Activated CD4-positive, alpha-beta T cell treated with anti-CD3 and anti-CD28 coated beads, Interleukin-2, amount 10 ng/mL, durations not matched to agents 24 days and 14 days (primary cell): ENCODE measurements around the gene CIAO2B. TPM values are rescaled to one million over a fixed set of nuclear protein-coding genes. Genes with fewer than 3 reads are reported as not detected.
"Not testable (repeated sequence)": the region's sequence is repeated elsewhere in the genome, so short reads cannot be mapped to it uniquely, and the experiment has no call there.

ENCODE experiments used
- DNase-seq: peaks from one replicate; pipeline ENCODE4 v3.0.0; 2022
- H3K27ac Mint-ChIP-seq: one replicate; pipeline ENCODE4 v1.8.0; 2022; ENCODE audit warnings: mild to moderate bottlenecking, mixed read lengths
- H3K27me3 Mint-ChIP-seq: one replicate; pipeline ENCODE4 v1.8.0; 2022; ENCODE audit warnings: mixed read lengths
- H3K36me3 Mint-ChIP-seq: one replicate; pipeline ENCODE4 v1.8.0; 2022; ENCODE audit warnings: low read depth, mild to moderate bottlenecking, mixed read lengths
- H3K4me1 Mint-ChIP-seq: one replicate; pipeline ENCODE4 v1.8.0; 2021; ENCODE audit warnings: mixed read lengths
- H3K4me3 Mint-ChIP-seq: one replicate; pipeline ENCODE4 v1.8.0; 2022; ENCODE audit warnings: mild to moderate bottlenecking, moderate library complexity, mixed read lengths
- H3K9me3 Mint-ChIP-seq: one replicate; pipeline ENCODE4 v1.8.0; 2021; ENCODE audit warnings: mixed read lengths
- intact Hi-C: fragments of 100-400 bp; cut with micrococcal nuclease; formaldehyde crosslinking; loops from one replicate; pipeline ENCODE4 v1.15.1; 2023
- total RNA-seq: library from RNA; stranded (reverse); gene quantifications from 2 replicates; pipeline ENCODE4 v1.2.3, GENCODE V29; 2022

The CIAO2B gene
- total RNA-seq, 1 donor from 2014 or later = 176 TPM

GRCh38 chr16:66939366-66939765 lies 5.2 kb upstream of the CIAO2B start:
- no peak overlapping the region for H3K4me3 Mint-ChIP-seq
- DNase-seq = no peak
- H3K9me3 Mint-ChIP-seq = no peaks in the 10 kb centered on the region
- no peak overlapping the region for H3K27ac Mint-ChIP-seq
- intact Hi-C loops = no loop called here
- H3K4me1 Mint-ChIP-seq = peaks cover 21% of the 10 kb centered on the region
- H3K27me3 Mint-ChIP-seq = no peaks in the 10 kb centered on the region
- peaks cover 36% of the 10 kb centered on the region for H3K36me3 Mint-ChIP-seq

- DNase-seq = no peak
- Mint-ChIP-seq H3K36me3 (peaks cover 47% of the 10 kb centered on the region), H3K4me1 (peaks cover 34% of the 10 kb centered on the region), H3K9me3 (no peaks in the 10 kb centered on the region), H3K27ac (no peak overlapping the region), H3K27me3 (no peaks in the 10 kb centered on the region), H3K4me3 (no peak overlapping the region)
- intact Hi-C loops = no loop called here
Observed at GRCh38 chr16:66937725-66938337, 3.6 kb upstream of the CIAO2B start.

- Mint-ChIP-seq H3K27me3 (no peaks in the 10 kb centered on the region), H3K4me1 (peaks cover 40% of the 10 kb centered on the region), H3K36me3 (peaks cover 46% of the 10 kb centered on the region), H3K9me3 (no peaks in the 10 kb centered on the region), H3K27ac (peak overlapping the region; percentile 53), H3K4me3 (peak overlapping the region; percentile 99)
- DNase-seq = no peak
- intact Hi-C loops = no loop called here
Observed at GRCh38 chr16:66936889-66937554, 2.8 kb upstream of the CIAO2B start.

GRCh38 chr16:66936462-66936861 lies 2.3 kb upstream of the CIAO2B start:
- peak overlapping the region; percentile 53 for H3K27ac Mint-ChIP-seq
- H3K36me3 Mint-ChIP-seq = peaks cover 47% of the 10 kb centered on the region
- H3K4me3 Mint-ChIP-seq = peak overlapping the region; percentile 99
- H3K4me1 Mint-ChIP-seq = peaks cover 43% of the 10 kb centered on the region
- intact Hi-C loops = no loop called here
- no peak for DNase-seq
- no peaks in the 10 kb centered on the region for H3K27me3 Mint-ChIP-seq
- H3K9me3 Mint-ChIP-seq = no peaks in the 10 kb centered on the region

GRCh38 chr16:66935314-66936011 lies 1.3 kb upstream of the CIAO2B start, which contains the start of gene CES2:
CES2 (plus strand) TSS chr16:66935516; CDS start chr16:66935636, 120 bp downstream.
- H3K36me3 Mint-ChIP-seq = peaks cover 46% of the 10 kb centered on the region
- intact Hi-C loops = loop anchor here (2.0 kb wide), 1 partner anchor 105 kb away; the partner anchor contains the start of gene NAE1
- H3K4me3 Mint-ChIP-seq = peak within 1 kb of the TSS; percentile 99
- no peak for DNase-seq
- peaks cover 43% of the 10 kb centered on the region for H3K4me1 Mint-ChIP-seq
- H3K27me3 Mint-ChIP-seq = no peaks in the 10 kb centered on the region
- H3K27ac Mint-ChIP-seq = peak within 1 kb of the TSS; percentile 98
- H3K9me3 Mint-ChIP-seq = no peaks in the 10 kb centered on the region

- Mint-ChIP-seq H3K36me3 (peaks cover 45% of the 10 kb centered on the region), H3K4me3 (peak overlapping the region; percentile 99), H3K4me1 (peaks cover 43% of the 10 kb centered on the region), H3K27ac (peak overlapping the region; percentile 98)
- H3K9me3 Mint-ChIP-seq, DNase-seq, H3K27me3 Mint-ChIP-seq: not testable (repeated sequence)
- intact Hi-C loops = loop anchor here (2.0 kb wide), 1 partner anchor 104 kb away; the partner anchor contains the start of gene NAE1
Observed at GRCh38 chr16:66934839-66935313, 674 bp upstream of the CIAO2B start.

- Mint-ChIP-seq H3K27ac (peak overlapping the region; percentile 98), H3K9me3 (no peaks in the 10 kb centered on the region), H3K4me3 (peak overlapping the region; percentile 99), H3K4me1 (peaks cover 43% of the 10 kb centered on the region), H3K36me3 (peaks cover 40% of the 10 kb centered on the region), H3K27me3 (no peaks in the 10 kb centered on the region)
- intact Hi-C loops = loop anchor here (2.0 kb wide), 1 partner anchor 103 kb away; the partner anchor contains the start of gene NAE1
- no peak for DNase-seq
Observed at GRCh38 chr16:66933776-66934137, 445 bp downstream of the CIAO2B start.

- Mint-ChIP-seq H3K27ac (peak overlapping the region; percentile 34), H3K27me3 (no peaks in the 10 kb centered on the region), H3K9me3 (no peaks in the 10 kb centered on the region), H3K36me3 (peaks cover 33% of the 10 kb centered on the region), H3K4me3 (peak overlapping the region; percentile 99), H3K4me1 (peaks cover 50% of the 10 kb centered on the region)
- no peak for DNase-seq
- intact Hi-C loops = no loop called here
Observed at GRCh38 chr16:66932076-66932475, 2.1 kb downstream of the CIAO2B start.

GRCh38 chr16:66931665-66932064 lies 2.5 kb downstream of the CIAO2B start:
- intact Hi-C loops = no loop called here
- H3K9me3 Mint-ChIP-seq = no peaks in the 10 kb centered on the region
- H3K27me3 Mint-ChIP-seq = no peaks in the 10 kb centered on the region
- peaks cover 32% of the 10 kb centered on the region for H3K36me3 Mint-ChIP-seq
- H3K27ac Mint-ChIP-seq = no peak overlapping the region
- peaks cover 48% of the 10 kb centered on the region for H3K4me1 Mint-ChIP-seq
- H3K4me3 Mint-ChIP-seq = peak overlapping the region; percentile 69
- no peak for DNase-seq

- Mint-ChIP-seq H3K9me3 (no peaks in the 10 kb centered on the region), H3K36me3 (peaks cover 27% of the 10 kb centered on the region), H3K27me3 (peaks cover 12% of the 10 kb centered on the region), H3K4me3 (no peak overlapping the region), H3K4me1 (peaks cover 44% of the 10 kb centered on the region), H3K27ac (peak overlapping the region; percentile 6)
- no peak for DNase-seq
- intact Hi-C loops = no loop called here
Observed at GRCh38 chr16:66930189-66930588, 4.0 kb downstream of the CIAO2B start.

- H3K27ac Mint-ChIP-seq = peak overlapping the region; percentile 29
- peaks cover 19% of the 10 kb centered on the region for H3K27me3 Mint-ChIP-seq
- no peaks in the 10 kb centered on the region for H3K9me3 Mint-ChIP-seq
- intact Hi-C loops = loop anchor here (1.0 to 5.0 kb wide), 2 partner anchors 34 to 47 kb away; partner anchors contain the start of gene PDP2
- H3K4me3 Mint-ChIP-seq = no peak overlapping the region
- peaks cover 24% of the 10 kb centered on the region for H3K36me3 Mint-ChIP-seq
- DNase-seq = peak; percentile 81
- peaks cover 41% of the 10 kb centered on the region for H3K4me1 Mint-ChIP-seq
Observed at GRCh38 chr16:66928702-66929388, 5.4 kb downstream of the CIAO2B start.

- peaks cover 16% of the 10 kb centered on the region for H3K36me3 Mint-ChIP-seq
- peaks cover 26% of the 10 kb centered on the region for H3K27me3 Mint-ChIP-seq
- H3K9me3 Mint-ChIP-seq = no peaks in the 10 kb centered on the region
- H3K4me1 Mint-ChIP-seq = peaks cover 38% of the 10 kb centered on the region
- intact Hi-C loops = loop anchor here (1.0 to 5.0 kb wide), 2 partner anchors 33 to 46 kb away; partner anchors contain the start of gene PDP2
- no peak overlapping the region for H3K4me3 Mint-ChIP-seq
- no peak for DNase-seq
- H3K27ac Mint-ChIP-seq = peak overlapping the region; percentile 76
Observed at GRCh38 chr16:66927918-66928649, 6.1 kb downstream of the CIAO2B start.

GRCh38 chr16:66926961-66927436 lies 7.2 kb downstream of the CIAO2B start:
- Mint-ChIP-seq H3K36me3 (peaks cover 7% of the 10 kb centered on the region), H3K27ac (no peak overlapping the region), H3K4me1 (peaks cover 29% of the 10 kb centered on the region), H3K9me3 (no peaks in the 10 kb centered on the region), H3K4me3 (no peak overlapping the region), H3K27me3 (peaks cover 28% of the 10 kb centered on the region)
- no peak for DNase-seq
- intact Hi-C loops = loop anchor here (5.0 kb wide), 1 partner anchor 45 kb away; the partner anchor contains the start of gene PDP2
